IMR-90 (cell line): ENCODE measurements around the gene TMEM259. TPM values are rescaled to one million over a fixed set of nuclear protein-coding genes. Genes with fewer than 3 reads are reported as not detected.
A peak's percentile ranks its signal among the peaks of the same experiment; 100 is the strongest.

ENCODE experiments used
- ATAC-seq: fragments of 200-7000 bp; cut with Tn5 transposase; 2 replicates; pipeline ENCODE4 v1.9.1; 2020; ENCODE audit warnings: low read depth, mild to moderate bottlenecking, moderate library complexity
- BruUV-seq: library from RNA; stranded (reverse); fragments of 400-500 nt; replicated peaks from 2 replicates; lab custom pipeline; 2021; lab: Mats Ljungman, UMichigan
- CTCF ChIA-PET: fragments of 300-600 bp; formaldehyde crosslinking; extraction: SDS; loops from one replicate; lab custom pipeline; 2021; ENCODE audit warnings: antibody characterized with exemption; lab: Yijun Ruan, JAX
- POLR2A ChIA-PET: fragments of 300-600 bp; sonication (Branson Sonifier 250); formaldehyde crosslinking; loops from one replicate; lab custom pipeline; 2022; ENCODE audit warnings: antibody characterized with exemption; ENCODE audit not compliant: unreplicated experiment; lab: Charles Lee
- DNase-seq: peaks from one replicate; pipeline ENCODE4 v3.0.0; 2013
- H2AFZ ChIP-seq: replicated peaks from 2 replicates; pipeline ENCODE3; 2013; ENCODE audit warnings: low read length, mild to moderate bottlenecking; ENCODE audit not compliant: poor library complexity
- H2AK5ac ChIP-seq: 2 replicates; pipeline ENCODE4 v1.6.1; 2013; ENCODE audit warnings: low read depth, low read length, inconsistent platforms
- H2AK9ac ChIP-seq: replicated peaks from 2 replicates; pipeline ENCODE3; 2013; ENCODE audit warnings: mild to moderate bottlenecking, low read depth, low read length, moderate library complexity; ENCODE audit not compliant: poor library complexity
- H2BK120ac ChIP-seq: 2 replicates; pipeline ENCODE4 v1.6.1; 2013; ENCODE audit warnings: low read depth, low read length, inconsistent platforms
- H2BK15ac ChIP-seq: 3 replicates; pipeline ENCODE4 v1.6.1; 2013; ENCODE audit warnings: low read depth, low read length, inconsistent platforms
- H2BK20ac ChIP-seq: 2 replicates; pipeline ENCODE4 v1.6.1; 2013; ENCODE audit warnings: low read depth, mild to moderate bottlenecking, inconsistent platforms, low read length, moderate library complexity
- H2BK5ac ChIP-seq: 2 replicates; pipeline ENCODE4 v1.6.1; 2013; ENCODE audit warnings: mild to moderate bottlenecking, low read depth, low read length, inconsistent platforms; ENCODE audit not compliant: poor library complexity, severe bottlenecking
- H3K14ac ChIP-seq: replicated peaks from 2 replicates; pipeline ENCODE4 v1.6.1; 2013; ENCODE audit warnings: low read depth, low read length, inconsistent platforms
- H3K18ac ChIP-seq: 2 replicates; pipeline ENCODE4 v1.6.1; 2013; ENCODE audit warnings: low read depth, low read length, control low read depth
- H3K23ac ChIP-seq: 2 replicates; pipeline ENCODE4 v1.6.1; 2013; ENCODE audit warnings: low read depth, low read length, inconsistent platforms
- H3K27ac ChIP-seq: 2 replicates; pipeline ENCODE4 v1.5.1; 2013; ENCODE audit warnings: mild to moderate bottlenecking, control low read depth, low read length; ENCODE audit not compliant: insufficient read depth
- H3K27me3 ChIP-seq: 2 replicates; pipeline ENCODE4 v1.6.1; 2013; ENCODE audit warnings: low read length; ENCODE audit not compliant: control insufficient read depth, insufficient read depth
- H3K36me3 ChIP-seq: 2 replicates; pipeline ENCODE4 v1.6.1; 2013; ENCODE audit warnings: low read length, mixed read lengths; ENCODE audit not compliant: control insufficient read depth, insufficient read depth
- H3K4ac ChIP-seq: 2 replicates; pipeline ENCODE4 v1.6.1; 2013; ENCODE audit warnings: low read depth, low read length, inconsistent platforms
- H3K4me1 ChIP-seq: 2 replicates; pipeline ENCODE4 v1.6.1; 2013; ENCODE audit warnings: low read length, mixed read lengths; ENCODE audit not compliant: control insufficient read depth, insufficient read depth
- H3K4me2 ChIP-seq: 2 replicates; pipeline ENCODE4 v1.6.1; 2013; ENCODE audit warnings: low read depth, mild to moderate bottlenecking, control low read depth, low read length, moderate library complexity
- H3K4me3 ChIP-seq: 2 replicates; pipeline ENCODE4 v1.5.1; 2013; ENCODE audit warnings: low read depth, mild to moderate bottlenecking, control low read depth, low read length, moderate library complexity; ENCODE audit not compliant: insufficient read depth
- H3K56ac ChIP-seq: 2 replicates; pipeline ENCODE4 v1.6.1; 2013; ENCODE audit warnings: low read length, inconsistent platforms; ENCODE audit not compliant: insufficient read depth; ENCODE audit errors: extremely low read depth
- H3K79me1 ChIP-seq, 2 experiments: 2 replicates each; pipeline ENCODE4 v1.6.1; 2013; ENCODE audit warnings: low read length in 2 of 2, inconsistent platforms in 1 of 2, low read depth in 1 of 2
- H3K9ac ChIP-seq: 2 replicates; pipeline ENCODE4 v1.6.1; 2013; ENCODE audit warnings: low read depth, low read length, control low read depth
- H3K9me1 ChIP-seq: 2 replicates; pipeline ENCODE4 v1.6.1; 2013; ENCODE audit warnings: low read length, inconsistent platforms; ENCODE audit not compliant: insufficient read depth
- H3K9me3 ChIP-seq: 2 replicates; pipeline ENCODE4 v1.6.1; 2013; ENCODE audit warnings: low read length; ENCODE audit not compliant: control insufficient read depth, insufficient read depth
- H4K20me1 ChIP-seq: 2 replicates; pipeline ENCODE4 v1.6.1; 2013; ENCODE audit warnings: low read length, inconsistent platforms; ENCODE audit not compliant: insufficient read depth
- H4K5ac ChIP-seq: 2 replicates; pipeline ENCODE4 v1.6.1; 2013; ENCODE audit warnings: mild to moderate bottlenecking, low read depth, low read length, control low read depth
- H4K8ac ChIP-seq, 2 experiments: 2 replicates each; pipeline ENCODE4 v1.6.1; 2013; ENCODE audit warnings: low read depth in 2 of 2, low read length in 2 of 2, control low read depth in 1 of 2, inconsistent platforms in 1 of 2
- H4K91ac ChIP-seq: 2 replicates; pipeline ENCODE4 v1.6.1; 2013; ENCODE audit warnings: low read depth, low read length, inconsistent platforms; ENCODE audit not compliant: insufficient read depth
- BHLHE40 ChIP-seq: fragments of 150-350 bp; IDR thresholded peaks from 2 replicates; pipeline ENCODE4 v1.6.1; 2016; ENCODE audit warnings: mild to moderate bottlenecking, low read depth, low read length
- CEBPB ChIP-seq: IDR thresholded peaks from 2 replicates; pipeline ENCODE4 v1.6.1; 2012; ENCODE audit warnings: low read depth, low read length, improper control_type of control experiment
- CHD1 ChIP-seq: IDR thresholded peaks from 2 replicates; pipeline ENCODE4 v1.6.1; 2012; ENCODE audit warnings: low read depth, low read length, improper control_type of control experiment
- FOS ChIP-seq: fragments of 150-350 bp; IDR thresholded peaks from 2 replicates; pipeline ENCODE4 v1.6.1; 2016; ENCODE audit warnings: low read depth, low read length
- MAFK ChIP-seq: IDR thresholded peaks from 2 replicates; pipeline ENCODE4 v1.6.1; 2012; ENCODE audit warnings: low read depth, low read length, improper control_type of control experiment
- MAZ ChIP-seq: IDR thresholded peaks from 2 replicates; pipeline ENCODE4 v1.6.1; 2012; ENCODE audit warnings: low read depth, mild to moderate bottlenecking, low read length, improper control_type of control experiment, moderate library complexity, borderline replicate concordance
- MXI1 ChIP-seq: IDR thresholded peaks from 2 replicates; pipeline ENCODE4 v1.6.1; 2012; ENCODE audit warnings: low read depth, mild to moderate bottlenecking, low read length, moderate library complexity, borderline replicate concordance
- NFE2L2 ChIP-seq: fragments of 150-350 bp; IDR thresholded peaks from 2 replicates; pipeline ENCODE4 v1.6.1; 2016; ENCODE audit warnings: low read depth, mild to moderate bottlenecking, low read length
- POLR2A ChIP-seq: IDR thresholded peaks from 2 replicates; pipeline ENCODE4 v1.6.1; 2012; ENCODE audit warnings: mild to moderate bottlenecking, low read depth, low read length
- RAD21 ChIP-seq: IDR thresholded peaks from 2 replicates; pipeline ENCODE4 v1.6.1; 2012; ENCODE audit warnings: low read length, improper control_type of control experiment
- RCOR1 ChIP-seq: IDR thresholded peaks from 2 replicates; pipeline ENCODE4 v1.6.1; 2012; ENCODE audit warnings: mild to moderate bottlenecking, low read length, improper control_type of control experiment; ENCODE audit not compliant: insufficient replicate concordance
- RFX5 ChIP-seq: IDR thresholded peaks from 2 replicates; pipeline ENCODE4 v1.8.0; 2012; ENCODE audit warnings: low read depth, mild to moderate bottlenecking, low read length, moderate library complexity
- SMC3 ChIP-seq: fragments of 150-350 bp; IDR thresholded peaks from 2 replicates; pipeline ENCODE4 v1.6.1; 2016; ENCODE audit warnings: low read depth, mild to moderate bottlenecking, antibody characterized with exemption, low read length, moderate library complexity
- USF2 ChIP-seq: fragments of 150-350 bp; IDR thresholded peaks from 2 replicates; pipeline ENCODE4 v1.6.1; 2017; ENCODE audit warnings: mild to moderate bottlenecking, antibody characterized with exemption, low read length, low read depth
- WGBS, 2 experiments: methylation state at CpG; one replicate each; pipeline versions ENCODE4 v1.1.5 to v1.1.7; 2013; ENCODE audit warnings: missing lambda C conversion rate in 2 of 2; ENCODE audit not compliant: insufficient read length in 1 of 2; ENCODE audit errors: extremely low coverage in 2 of 2; 5-methylcytosine and 5-hydroxymethylcytosine counted together
- dilution Hi-C: fragments of 300-500 bp; cut with HindIII; formaldehyde crosslinking; loops from one replicate; pipeline ENCODE4 v1.14.3; 2018; ENCODE audit warnings: low sequenced_read_pairs; ENCODE audit not compliant: unreplicated experiment
- in situ Hi-C: fragments of 300-500 bp; cut with MboI; formaldehyde crosslinking; loops from 3 replicates; pipeline ENCODE4 v1.14.3; 2019; ENCODE audit warnings: low sequenced_read_pairs, inconsistent platforms, mixed read lengths
- intact Hi-C: fragments of 100-400 bp; cut with micrococcal nuclease; formaldehyde crosslinking; loops from 2 replicates; pipeline ENCODE4 v1.10.0; 2022
- polyA plus RNA-seq, 3 experiments: library from polyadenylated mRNA; depleted of rRNA; stranded (reverse); fragments of >200 nt; gene quantifications; 2 replicates each; pipeline ENCODE4 v1.2.3, GENCODE V29; 2012; ENCODE audit warnings: low replicate concordance in 1 of 3
- total RNA-seq: library from RNA; depleted of rRNA; stranded (reverse); fragments of >200 nt; gene quantifications from 2 replicates; pipeline ENCODE4 v1.2.3, GENCODE V29; 2012
- TF ChIP-seq, protein P1 (sequence below): conservative IDR thresholded peaks from 2 replicates; pipeline ENCODE4 v1.5.1; 2012; ENCODE audit warnings: mild to moderate bottlenecking, low read depth, low read length, improper control_type of control experiment
- TF ChIP-seq, protein P2 (sequence below): fragments of 150-350 bp; IDR thresholded peaks from 2 replicates; pipeline ENCODE4 v1.6.1; 2016; ENCODE audit warnings: low read depth, mild to moderate bottlenecking, low read length, moderate library complexity, borderline replicate concordance

The TMEM259 gene
- total and polyA plus RNA-seq, 2 of the 4 experiments (the other 2 are of a cell fraction): 22.6 to 153 TPM

GRCh38 chr19:1065606-1066109 is 44.7 kb upstream of the TMEM259 start:
- WGBS, 2 experiments: 72% methylated on average over 8 of the region's 17 CpGs; no CpG with 5 or more reads in 1 of the 2 experiments
- POLR2A ChIA-PET: no interaction called here
- TF ChIP-seq CEBPB: no peak
- no peak for TF ChIP-seq BHLHE40
- no peak for TF ChIP-seq POLR2A
- no peak for TF ChIP-seq MXI1
- TF ChIP-seq CHD1: no peak
- TF ChIP-seq, protein P1, sequence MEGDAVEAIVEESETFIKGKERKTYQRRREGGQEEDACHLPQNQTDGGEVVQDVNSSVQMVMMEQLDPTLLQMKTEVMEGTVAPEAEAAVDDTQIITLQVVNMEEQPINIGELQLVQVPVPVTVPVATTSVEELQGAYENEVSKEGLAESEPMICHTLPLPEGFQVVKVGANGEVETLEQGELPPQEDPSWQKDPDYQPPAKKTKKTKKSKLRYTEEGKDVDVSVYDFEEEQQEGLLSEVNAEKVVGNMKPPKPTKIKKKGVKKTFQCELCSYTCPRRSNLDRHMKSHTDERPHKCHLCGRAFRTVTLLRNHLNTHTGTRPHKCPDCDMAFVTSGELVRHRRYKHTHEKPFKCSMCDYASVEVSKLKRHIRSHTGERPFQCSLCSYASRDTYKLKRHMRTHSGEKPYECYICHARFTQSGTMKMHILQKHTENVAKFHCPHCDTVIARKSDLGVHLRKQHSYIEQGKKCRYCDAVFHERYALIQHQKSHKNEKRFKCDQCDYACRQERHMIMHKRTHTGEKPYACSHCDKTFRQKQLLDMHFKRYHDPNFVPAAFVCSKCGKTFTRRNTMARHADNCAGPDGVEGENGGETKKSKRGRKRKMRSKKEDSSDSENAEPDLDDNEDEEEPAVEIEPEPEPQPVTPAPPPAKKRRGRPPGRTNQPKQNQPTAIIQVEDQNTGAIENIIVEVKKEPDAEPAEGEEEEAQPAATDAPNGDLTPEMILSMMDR: no peak
- no peak for TF ChIP-seq SMC3
- TF ChIP-seq, protein P2, sequence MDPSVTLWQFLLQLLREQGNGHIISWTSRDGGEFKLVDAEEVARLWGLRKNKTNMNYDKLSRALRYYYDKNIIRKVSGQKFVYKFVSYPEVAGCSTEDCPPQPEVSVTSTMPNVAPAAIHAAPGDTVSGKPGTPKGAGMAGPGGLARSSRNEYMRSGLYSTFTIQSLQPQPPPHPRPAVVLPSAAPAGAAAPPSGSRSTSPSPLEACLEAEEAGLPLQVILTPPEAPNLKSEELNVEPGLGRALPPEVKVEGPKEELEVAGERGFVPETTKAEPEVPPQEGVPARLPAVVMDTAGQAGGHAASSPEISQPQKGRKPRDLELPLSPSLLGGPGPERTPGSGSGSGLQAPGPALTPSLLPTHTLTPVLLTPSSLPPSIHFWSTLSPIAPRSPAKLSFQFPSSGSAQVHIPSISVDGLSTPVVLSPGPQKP: no peak
- no peak for TF ChIP-seq NFE2L2
- no peak for TF ChIP-seq FOS
- no peak for TF ChIP-seq RFX5
- TF ChIP-seq MAFK: no peak
- no peak for TF ChIP-seq USF2
- no peak for TF ChIP-seq RCOR1
- TF ChIP-seq MAZ: no peak
- no peak for TF ChIP-seq RAD21
- Histone ChIP-seq H2BK15ac (no peak overlapping the region), H2BK120ac (no peak overlapping the region), H3K4ac (no peak overlapping the region), H2AK9ac (peak overlapping the region; percentile 85), H2BK5ac (no peak overlapping the region), H4K20me1 (0 out of 2 replicates have a peak, but pooled peaks cover 6% of the 10 kb centered on the region), H2AFZ (peak overlapping the region; percentile 79), H3K27ac (no peak overlapping the region), H4K5ac (no peak overlapping the region), H3K9me1 (no peaks in the 10 kb centered on the region), H2AK5ac (no peak overlapping the region), H3K18ac (no peak overlapping the region), H3K79me1 (no peaks in the 10 kb centered on the region), H3K56ac (no peak overlapping the region), H3K23ac (no peak overlapping the region), H4K8ac (no peak overlapping the region), H2BK20ac (no peak overlapping the region), H3K4me3 (no peak overlapping the region), H4K91ac (no peak overlapping the region), H3K14ac (no peak overlapping the region), H3K4me2 (no peak overlapping the region), H3K9ac (no peak overlapping the region), H3K9me3 (no peaks in the 10 kb centered on the region; the same call in 1 of the 2 replicates), H3K27me3 (peaks cover 31% of the 10 kb centered on the region), H3K4me1 (peaks cover 3% of the 10 kb centered on the region; the same call in 1 of the 2 replicates), H3K36me3 (no peaks in the 10 kb centered on the region)
- intact Hi-C loops: no loop called here
- BruUV-seq: no TSS peak
- in situ Hi-C loops: no loop called here
- DNase-seq (no peak), ATAC-seq (no peak)
- dilution Hi-C loops: no loop called here
- CTCF ChIA-PET: interaction anchor here (0.8 to 1.6 kb wide), 2 partner anchors 11 to 48 kb away, joined by 3 read pairs; no protein-coding TSS in a partner anchor
